ENCODE results near the gene TCIRG1.
A peak's percentile ranks its signal among the peaks of the same experiment; 100 is the strongest.

TCIRG1 gene

DNA sequence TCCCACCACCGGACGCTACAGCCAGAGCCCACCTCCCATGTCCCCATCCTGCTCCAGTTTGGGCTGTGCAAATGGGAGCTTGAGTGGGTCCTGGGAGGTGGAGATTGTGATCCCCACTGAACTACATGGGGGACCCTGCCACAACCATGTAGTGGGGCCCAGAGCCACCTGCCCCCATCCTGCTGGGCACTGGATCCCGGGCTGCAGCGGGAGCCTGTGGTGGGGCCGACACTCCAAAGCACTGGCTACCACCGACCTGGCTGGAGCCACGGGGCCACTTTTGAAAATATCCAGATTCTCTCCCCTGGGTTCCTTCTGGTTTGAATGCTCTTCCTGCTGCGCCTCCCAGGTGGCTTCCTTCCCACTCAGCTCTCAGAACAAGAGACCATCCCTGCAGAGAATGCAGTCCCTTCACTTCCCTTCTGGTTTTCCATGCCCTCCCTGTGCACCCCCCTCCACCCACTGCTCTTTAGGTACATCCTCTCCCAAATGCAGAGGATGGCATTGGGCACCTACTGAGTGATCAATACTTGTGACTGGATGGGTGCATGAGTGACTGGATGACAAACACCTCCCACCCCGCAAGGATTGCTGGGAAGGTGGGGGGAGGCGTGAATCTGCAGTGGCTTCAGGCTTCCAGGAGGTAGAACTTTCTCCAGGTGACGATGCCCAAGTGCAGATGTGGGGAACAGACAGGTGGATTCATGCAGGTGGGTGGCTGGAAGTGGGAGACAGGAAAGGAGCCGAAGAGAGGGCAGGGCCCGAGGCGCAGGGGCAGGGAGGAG is 34.1 kb upstream of the TCIRG1 start:
- no peak for DNase-seq (ENCODE audit: low read depth)

GRCh38 chr11:68006606-68007166 is 32.1 kb upstream of the TCIRG1 start:
- no peak for DNase-seq (ENCODE audit: low read depth)

- DNase-seq (ENCODE audit: low read depth), result no peak
Measured at GRCh38 chr11:68007498-68008380, 31.1 kb upstream of the TCIRG1 start.

GRCh38 chr11:68008381-68009337 is 30.2 kb upstream of the TCIRG1 start:
- DNase-seq (ENCODE audit: low read depth), result no peak

DNA sequence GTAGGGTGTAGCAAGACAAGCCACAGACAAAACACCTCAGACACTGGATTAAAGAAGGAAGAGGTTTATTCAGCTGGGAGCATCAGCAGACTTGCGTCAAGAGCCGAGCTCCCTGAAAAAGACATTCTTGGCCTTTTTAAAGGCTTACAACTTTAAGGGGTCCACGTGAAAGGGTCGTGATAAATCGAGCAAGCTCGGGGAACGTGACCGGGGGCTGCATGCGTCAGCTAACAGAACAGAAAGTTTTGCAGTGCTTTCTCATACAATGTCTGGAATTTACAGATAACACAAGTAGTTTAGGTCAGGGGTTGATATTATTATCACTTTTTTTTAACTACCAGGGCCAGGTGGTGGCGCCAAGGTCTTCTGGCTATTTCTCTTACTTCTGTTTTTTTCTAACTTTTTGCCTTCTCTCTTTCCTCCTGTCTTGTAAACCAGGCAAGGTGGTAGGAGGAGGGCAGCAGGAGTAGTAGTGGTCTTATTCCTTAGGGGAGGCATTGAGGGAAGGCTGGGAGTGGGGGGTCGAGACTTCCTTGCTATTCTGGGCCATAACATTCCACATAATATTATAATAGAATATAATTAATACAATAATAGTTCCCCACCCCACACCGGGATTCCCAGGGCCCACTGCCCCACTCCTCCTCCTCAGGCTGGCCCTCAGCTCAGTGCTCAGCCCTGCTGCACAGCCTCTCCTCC is 29.3 kb upstream of the TCIRG1 start:
- DNase-seq (ENCODE audit: low read depth), result no peak

GRCh38 chr11:68010090-68011041 is 28.5 kb upstream of the TCIRG1 start, which contains the start of gene ALDH3B1:
ALDH3B1 (plus strand) TSS chr11:68010327; CDS start chr11:68015298, 4,971 bp downstream.
- DNase-seq (ENCODE audit: low read depth), result peak; percentile 74

- DNase-seq (ENCODE audit: low read depth), result no peak
Measured at GRCh38 chr11:68011051-68011943, 27.5 kb upstream of the TCIRG1 start.

DNA sequence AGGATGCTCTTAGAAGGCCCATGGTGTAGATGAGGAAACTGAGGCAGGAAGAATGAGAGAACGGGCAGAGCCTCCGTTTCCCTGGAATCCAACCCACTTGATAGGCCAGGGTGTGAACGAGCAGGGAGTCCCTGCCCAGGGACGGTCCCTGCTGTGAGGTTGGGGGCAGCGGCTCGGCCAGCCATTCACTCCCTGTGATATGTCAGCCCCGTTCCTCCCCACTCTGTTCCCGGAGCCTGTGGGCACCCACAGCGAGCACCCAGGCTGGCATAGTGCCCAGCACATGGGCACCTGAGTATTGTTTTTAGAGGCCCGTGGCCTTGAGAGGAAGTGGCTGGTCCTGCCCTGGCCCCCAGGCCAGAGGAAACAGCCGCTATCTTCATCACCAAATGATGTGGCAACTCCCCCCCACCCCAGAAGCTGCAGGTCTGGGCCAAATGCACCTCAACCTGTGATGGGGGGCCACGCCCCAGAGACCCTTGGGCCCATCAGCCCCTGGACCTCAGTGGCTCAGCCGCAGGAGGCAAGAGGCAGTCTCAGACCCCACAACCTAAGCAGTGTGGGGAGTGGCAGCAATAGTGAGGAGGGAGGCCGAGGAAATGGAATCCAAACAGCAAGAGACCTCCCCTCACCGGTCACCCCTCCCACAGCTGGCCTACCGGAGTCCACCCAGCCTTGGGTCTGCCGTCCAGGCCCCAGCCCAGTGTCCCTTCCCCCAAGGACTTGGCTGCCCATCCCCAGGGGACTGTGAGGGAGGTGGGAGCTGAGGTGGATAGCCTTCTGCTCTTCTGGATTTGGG is 26.6 kb upstream of the TCIRG1 start:
- no peak for DNase-seq (ENCODE audit: low read depth)

- DNase-seq (ENCODE audit: low read depth), result no peak
Measured at GRCh38 chr11:68012843-68013610, 25.8 kb upstream of the TCIRG1 start.

DNA sequence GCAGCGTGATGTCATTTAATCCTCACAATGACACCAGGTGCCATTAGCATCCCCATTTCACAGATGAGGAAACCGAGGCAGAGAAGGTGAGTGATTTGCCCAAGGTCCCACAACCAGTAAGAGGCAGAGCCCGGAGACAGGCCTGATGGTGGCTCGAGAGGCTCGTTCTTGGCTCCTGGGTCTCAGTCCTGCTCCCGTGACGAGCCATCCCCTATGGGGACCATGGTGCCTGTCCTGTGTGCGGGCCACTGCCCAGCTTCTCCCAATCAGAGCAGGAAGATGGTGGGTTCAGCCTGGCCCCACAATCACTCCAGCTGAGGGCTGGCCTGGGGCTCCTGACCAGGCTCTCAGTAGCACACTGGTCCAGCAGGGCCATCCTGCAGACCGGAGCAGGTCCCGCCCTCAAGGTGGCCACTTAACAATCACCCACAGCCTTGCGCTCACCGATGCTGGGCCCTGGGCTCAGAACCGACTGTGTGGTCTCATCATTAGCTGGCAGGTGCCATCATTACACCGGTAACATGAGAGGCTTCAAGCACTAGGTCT is 25.1 kb upstream of the TCIRG1 start:
- DNase-seq (ENCODE audit: low read depth), result no peak

- no peak for DNase-seq (ENCODE audit: low read depth)
Measured at GRCh38 chr11:68014157-68014946, 24.5 kb upstream of the TCIRG1 start.

DNA sequence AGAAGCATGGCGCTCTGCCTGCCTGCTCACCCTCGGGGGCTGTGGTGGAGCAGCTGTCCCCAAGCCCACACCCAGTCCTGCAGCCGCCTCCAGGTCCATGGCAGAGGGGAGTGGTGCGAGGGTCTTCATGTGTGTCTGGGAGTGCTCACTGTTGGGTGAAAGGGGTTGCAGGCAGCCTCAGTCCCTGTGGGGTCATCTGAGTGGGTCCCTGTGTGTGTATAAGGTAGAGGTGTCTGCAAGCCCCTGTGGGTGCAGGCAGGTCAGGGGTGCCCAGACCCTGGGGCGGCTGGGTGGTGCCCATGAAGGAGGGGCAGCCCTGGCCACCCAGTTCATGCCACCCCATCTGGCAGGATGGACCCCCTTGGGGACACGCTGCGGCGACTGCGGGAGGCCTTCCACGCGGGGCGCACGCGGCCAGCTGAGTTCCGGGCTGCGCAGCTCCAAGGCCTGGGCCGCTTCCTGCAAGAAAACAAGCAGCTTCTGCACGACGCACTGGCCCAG is 23.8 kb upstream of the TCIRG1 start:
- no peak for DNase-seq (ENCODE audit: low read depth)

DNA sequence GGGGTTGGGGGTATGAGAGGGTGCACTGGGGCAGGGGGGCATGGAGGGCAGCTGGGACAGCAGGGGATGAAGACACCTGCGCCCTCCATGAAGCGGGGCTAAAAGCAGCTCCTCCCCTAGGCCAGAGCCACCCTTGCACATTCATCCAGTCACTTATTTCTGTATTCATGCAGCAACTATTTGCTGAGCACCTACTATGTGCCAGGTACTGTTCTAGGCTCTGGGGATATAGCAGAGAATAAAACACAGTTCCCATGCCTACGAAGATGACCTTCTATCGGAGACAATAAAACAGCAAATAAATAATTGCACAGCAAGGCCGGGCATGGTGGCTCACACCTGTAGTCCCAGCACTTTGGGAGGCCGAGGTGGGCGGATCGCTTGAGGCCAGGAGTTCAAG is 23.4 kb upstream of the TCIRG1 start:
- DNase-seq (ENCODE audit: low read depth), result no peak

- no peak for DNase-seq (ENCODE audit: low read depth)
Measured at GRCh38 chr11:68016161-68016903, 22.5 kb upstream of the TCIRG1 start.
